Breast epithelium (tissue), 3 donors: Measurements from ENCODE around the gene ASMT.

Experiments
- POLR2A ChIP-seq: fragments of 450-650 bp; IDR thresholded peaks from one replicate; pipeline ENCODE4 v1.6.1; 2016; ENCODE audit warnings: antibody characterized with exemption, mild to moderate bottlenecking, moderate library complexity
- POLR2AphosphoS5 ChIP-seq, 3 donors: sonication (generic); formaldehyde crosslinking; IDR thresholded peaks; one replicate each; pipeline ENCODE4 v1.6.1; 2017; ENCODE audit warnings: antibody characterized with exemption in 3 of 3
- TF ChIP-seq, protein P1 (sequence below), 3 donors: fragments of 450-650 bp; IDR thresholded peaks; one replicate each; pipeline ENCODE4 v1.5.1; 2016 to 2017; ENCODE audit warnings: antibody characterized with exemption in 3 of 3, mild to moderate bottlenecking in 3 of 3, moderate library complexity in 3 of 3

- TF ChIP-seq POLR2AphosphoS5 (IDR thresholded peaks at IDR 0.05): no peak
- TF ChIP-seq, protein P1, sequence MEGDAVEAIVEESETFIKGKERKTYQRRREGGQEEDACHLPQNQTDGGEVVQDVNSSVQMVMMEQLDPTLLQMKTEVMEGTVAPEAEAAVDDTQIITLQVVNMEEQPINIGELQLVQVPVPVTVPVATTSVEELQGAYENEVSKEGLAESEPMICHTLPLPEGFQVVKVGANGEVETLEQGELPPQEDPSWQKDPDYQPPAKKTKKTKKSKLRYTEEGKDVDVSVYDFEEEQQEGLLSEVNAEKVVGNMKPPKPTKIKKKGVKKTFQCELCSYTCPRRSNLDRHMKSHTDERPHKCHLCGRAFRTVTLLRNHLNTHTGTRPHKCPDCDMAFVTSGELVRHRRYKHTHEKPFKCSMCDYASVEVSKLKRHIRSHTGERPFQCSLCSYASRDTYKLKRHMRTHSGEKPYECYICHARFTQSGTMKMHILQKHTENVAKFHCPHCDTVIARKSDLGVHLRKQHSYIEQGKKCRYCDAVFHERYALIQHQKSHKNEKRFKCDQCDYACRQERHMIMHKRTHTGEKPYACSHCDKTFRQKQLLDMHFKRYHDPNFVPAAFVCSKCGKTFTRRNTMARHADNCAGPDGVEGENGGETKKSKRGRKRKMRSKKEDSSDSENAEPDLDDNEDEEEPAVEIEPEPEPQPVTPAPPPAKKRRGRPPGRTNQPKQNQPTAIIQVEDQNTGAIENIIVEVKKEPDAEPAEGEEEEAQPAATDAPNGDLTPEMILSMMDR (IDR thresholded peaks at IDR 0.05): no peak
- TF ChIP-seq POLR2A: no peak
Observed at GRCh38 chrX:1656379-1656778, 41.5 kb downstream of the ASMT start.
